NK-92 treated with Interleukin-12 subunit alpha and Interleukin-12 subunit beta, amount 100 ng/mL, for 24 hours (cell line): ENCODE results near the gene ASIC4.

ENCODE experiments used
- DNase-seq: peaks from one replicate; lab custom pipeline; 2025; lab: John Stamatoyannopoulos, UW

Gene ASIC4

GRCh38 chr2:219553463-219553963 is 39.2 kb downstream of the ASIC4 start:
- no peak for DNase-seq

GRCh38 chr2:219554350-219554749 is 40.1 kb downstream of the ASIC4 start:
- DNase-seq, result no peak

GRCh38 chr2:219555956-219556355 is 41.7 kb downstream of the ASIC4 start:
- no peak for DNase-seq

GRCh38 chr2:219556413-219556812 is 42.1 kb downstream of the ASIC4 start:
- DNase-seq, result no peak

- no peak for DNase-seq
Observed at GRCh38 chr2:219557320-219557719, 43.0 kb downstream of the ASIC4 start.

- DNase-seq, result no peak
Observed at GRCh38 chr2:219557791-219558785, 43.8 kb downstream of the ASIC4 start.

GRCh38 chr2:219559156-219559915 is 45.1 kb downstream of the ASIC4 start:
- DNase-seq, result no peak

GRCh38 chr2:219560037-219560892 is 46.0 kb downstream of the ASIC4 start:
- DNase-seq, result no peak

GRCh38 chr2:219560893-219561178 is 46.6 kb downstream of the ASIC4 start:
- no peak for DNase-seq

- DNase-seq, result no peak
Observed at GRCh38 chr2:219561179-219562048, 47.1 kb downstream of the ASIC4 start.

GRCh38 chr2:219562049-219563020 is 48.1 kb downstream of the ASIC4 start:
- no peak for DNase-seq

GRCh38 chr2:219563271-219563928 is 49.1 kb downstream of the ASIC4 start:
- DNase-seq, result no peak

GRCh38 chr2:219565130-219566080 is 51.1 kb downstream of the ASIC4 start:
- DNase-seq, result no peak

- DNase-seq, result no peak
Observed at GRCh38 chr2:219566640-219567039, 52.4 kb downstream of the ASIC4 start.

- DNase-seq, result no peak
Observed at GRCh38 chr2:219567131-219567530, 52.8 kb downstream of the ASIC4 start.

- DNase-seq, result no peak
Observed at GRCh38 chr2:219567791-219568361, 53.6 kb downstream of the ASIC4 start.

- no peak for DNase-seq
Observed at GRCh38 chr2:219569041-219569440, 54.8 kb downstream of the ASIC4 start.

- no peak for DNase-seq
Observed at GRCh38 chr2:219569635-219570034, 55.4 kb downstream of the ASIC4 start.
